ENCODE results near the gene ANXA2R.

ANXA2R gene

GRCh38 chr5:42994555-42995359 is 45.4 kb downstream of the ANXA2R start:
- DNase-seq = peak; percentile 64 to 77 (median 73)

- no peak for DNase-seq
Measured at GRCh38 chr5:42994246-42994554, 45.9 kb downstream of the ANXA2R start.

- peak in 2 of 4 experiments; percentile 23 to 39 for DNase-seq
Measured at GRCh38 chr5:42993516-42994245, 46.4 kb downstream of the ANXA2R start.

GRCh38 chr5:42992088-42992879 is 47.8 kb downstream of the ANXA2R start:
- DNase-seq = peak; percentile 39 to 68 (median 54)

GRCh38 chr5:42991404-42992087 is 48.6 kb downstream of the ANXA2R start:
- DNase-seq = peak in 2 of 4 experiments; percentile 37 to 48

GRCh38 chr5:42990892-42991291 is 49.2 kb downstream of the ANXA2R start:
- DNase-seq = no peak
